HepG2 (cell line): ENCODE results near the gene MGAT4C. TPM values are rescaled to one million over a fixed set of nuclear protein-coding genes. Genes with fewer than 3 reads are reported as not detected.

Source experiments
- ATAC-seq: fragments of 200-7000 bp; cut with Tn5 transposase; 3 replicates; pipeline ENCODE4 v1.9.1; 2020; ENCODE audit warnings: mild to moderate bottlenecking, moderate library complexity
- Bru-seq: library from RNA; stranded (reverse); fragments of 400-500 nt; gene quantifications from one replicate; lab custom pipeline; 2021; lab: Mats Ljungman, UMichigan
- BruChase-seq, 2 experiments: library from RNA; stranded (reverse); fragments of 400-500 nt; gene quantifications; one replicate each; lab custom pipeline; 2021; lab: Mats Ljungman, UMichigan
- BruUV-seq: library from RNA; stranded (reverse); fragments of 400-500 nt; replicated peaks from 2 replicates; lab custom pipeline; 2021; lab: Mats Ljungman, UMichigan
- CTCF ChIA-PET: fragments of 300-600 bp; formaldehyde crosslinking; extraction: SDS; loops from one replicate; lab custom pipeline; 2021; ENCODE audit warnings: low total read pairs, inconsistent platforms, low intra/inter-chr PET ratio; lab: Yijun Ruan, JAX
- POLR2A ChIA-PET: fragments of 350-600 bp; sonication (Branson Sonifier 250); formaldehyde crosslinking; loops from one replicate; lab custom pipeline; 2020; ENCODE audit warnings: antibody characterized with exemption, inconsistent platforms; lab: Yijun Ruan, JAX
- DNase-seq: peaks from one replicate; pipeline ENCODE4 v3.0.0-alpha.2; 2015; ENCODE audit warnings: low spot score
- FAIRE-seq: peaks from 3 replicates; lab custom pipeline; 2011; peaks lifted over from hg19 to GRCh38; lab: Jason Lieb, UNC
- H2AFZ ChIP-seq: one replicate; pipeline ENCODE4 v1.6.1; 2011; ENCODE audit warnings: low read length, inconsistent platforms
- H3K27ac ChIP-seq: fragments of 300-600 bp; 3 replicates; pipeline ENCODE4 v1.8.0; 2011; ENCODE audit warnings: mixed run types, mild to moderate bottlenecking, mixed read lengths, low read length, inconsistent platforms; ENCODE audit not compliant: insufficient read depth; ENCODE audit errors: extremely low read length
- H3K27me3 ChIP-seq, 2 experiments: fragments of 200-600 bp in 1 of 2; 2 replicates in 1 of 2; 3 replicates in 1 of 2; pipeline versions ENCODE4 v1.6.0 to v1.8.0; 2011; ENCODE audit warnings: low read length in 2 of 2, mild to moderate bottlenecking in 2 of 2, moderate library complexity in 2 of 2, inconsistent platforms in 1 of 2; ENCODE audit not compliant: insufficient read depth in 2 of 2, control insufficient read depth in 1 of 2
- H3K36me3 ChIP-seq, 2 experiments: fragments of 200-600 bp in 1 of 2; replicated peaks in 1 of 2; 2 replicates in 1 of 2; 3 replicates in 1 of 2; pipeline versions ENCODE4 v1.5.1 to v1.8.0; 2011; ENCODE audit warnings: low read length in 2 of 2, inconsistent platforms in 1 of 2; ENCODE audit not compliant: insufficient read depth in 2 of 2, control insufficient read depth in 1 of 2
- H3K4me1 ChIP-seq: 2 replicates; pipeline ENCODE4 v1.5.1; 2012; ENCODE audit warnings: low read length, inconsistent platforms; ENCODE audit not compliant: insufficient read depth
- H3K4me2 ChIP-seq: 2 replicates; pipeline ENCODE4 v1.6.0; 2011; ENCODE audit warnings: low read depth, low read length, inconsistent platforms
- H3K4me3 ChIP-seq, 3 experiments: fragments of 200-600 bp in 1 of 3; sonication (generic), shearing (Covaris generic) in 1 of 3; replicated peaks in 1 of 3; 2 replicates each; pipeline ENCODE4 v1.5.1; 2011 to 2016; ENCODE audit warnings: low read length in 3 of 3, inconsistent platforms in 2 of 3, low read depth in 2 of 3, mild to moderate bottlenecking in 2 of 3, control low read depth in 1 of 3, mixed read lengths in 1 of 3; ENCODE audit not compliant: insufficient read depth in 1 of 3
- H3K79me2 ChIP-seq: one replicate; pipeline ENCODE4 v1.6.1; 2011; ENCODE audit warnings: low read length, inconsistent platforms; ENCODE audit not compliant: insufficient read depth
- H3K9ac ChIP-seq: 2 replicates; pipeline ENCODE4 v1.6.0; 2011; ENCODE audit warnings: mild to moderate bottlenecking, low read depth, low read length, inconsistent platforms; ENCODE audit not compliant: insufficient read depth
- H3K9me3 ChIP-seq: 2 replicates; pipeline ENCODE4 v1.5.1; 2012; ENCODE audit warnings: mild to moderate bottlenecking, low read length
- H4K20me1 ChIP-seq: 2 replicates; pipeline ENCODE4 v1.6.0; 2011; ENCODE audit warnings: inconsistent platforms, mild to moderate bottlenecking, low read length, moderate library complexity; ENCODE audit not compliant: insufficient read depth
- ATF7 ChIP-seq, 2 experiments: fragments of 450-650 bp in 1 of 2; sonication (generic) in 1 of 2; formaldehyde crosslinking in 1 of 2; IDR thresholded peaks; 2 replicates each; pipeline versions ENCODE4 v1.4.0 to v1.6.1; 2016 to 2020; ENCODE audit warnings: antibody characterized with exemption in 1 of 2, mild to moderate bottlenecking in 1 of 2, missing genetic modification reagents in 1 of 2
- HMGXB3 ChIP-seq: sonication (generic); formaldehyde crosslinking; IDR thresholded peaks from 2 replicates; pipeline ENCODE4 v1.4.0; 2020; ENCODE audit warnings: missing genetic modification reagents, borderline replicate concordance
- KMT2A ChIP-seq: sonication (generic); formaldehyde crosslinking; IDR thresholded peaks from 2 replicates; pipeline ENCODE4 v1.4.0; 2020; ENCODE audit warnings: missing genetic modification reagents
- SIX4 ChIP-seq: sonication (generic); formaldehyde crosslinking; IDR thresholded peaks from 2 replicates; pipeline ENCODE4 v1.4.0; 2020; ENCODE audit warnings: missing genetic modification reagents
- ZBTB2 ChIP-seq: sonication (generic); formaldehyde crosslinking; IDR thresholded peaks from 2 replicates; pipeline ENCODE4 v1.8.0; 2022; ENCODE audit warnings: low read depth, missing genetic modification reagents
- ZNF142 ChIP-seq: sonication (generic); formaldehyde crosslinking; IDR thresholded peaks from 2 replicates; pipeline ENCODE4 v1.4.0; 2020; ENCODE audit warnings: missing genetic modification reagents
- WGBS: methylation state at CpG from one replicate; pipeline ENCODE4 v1.1.6; 2017; ENCODE audit warnings: low lambda C conversion rate; 5-methylcytosine and 5-hydroxymethylcytosine counted together
- in situ Hi-C: cut with HindIII; loops from 2 replicates; pipeline ENCODE4 v1.10.0; 2017; ENCODE audit warnings: low pct_unique_long_range_greater_than_20kb; ENCODE audit not compliant: extremely low pct_ligation_motif_present
- intact Hi-C: fragments of 100-400 bp; cut with micrococcal nuclease; formaldehyde crosslinking; loops from one replicate; pipeline ENCODE4 v1.10.0; 2022; ENCODE audit not compliant: unreplicated experiment
- long read RNA-seq, 2 experiments: library from RNA in 1 of 2; library from polyadenylated mRNA in 1 of 2; stranded (forward) in 1 of 2; unstranded in 1 of 2; transcript quantifications; one replicate each; pipeline ENCODE4 v2.0.0, GENCODE V29; 2019 to 2022
- polyA minus RNA-seq, 3 experiments: library from RNA; depleted of rRNA, polyadenylated mRNA; stranded (reverse); fragments of >200 nt; gene quantifications; 2 replicates each; pipeline ENCODE4 v1.2.3, GENCODE V29; 2011; ENCODE audit warnings: low replicate concordance in 1 of 3
- polyA plus RNA-seq, 8 experiments: library from polyadenylated mRNA; depleted of rRNA in 3 of 8; stranded (reverse) in 7 of 8; unstranded in 1 of 8; fragments of >200 nt; fragmentation: Illumina TruSeq in 4 of 8; extraction: Trizol in 4 of 8; gene quantifications; 2 replicates each; pipeline versions ENCODE4 v1.2.1 to v1.2.3, GENCODE V29; 2011 to 2016; ENCODE audit warnings: low read depth in 4 of 8, missing spikeins in 1 of 8, mixed read lengths in 1 of 8; ENCODE audit not compliant: insufficient read depth in 1 of 8
- total RNA-seq, 5 experiments: library from RNA; depleted of rRNA; stranded (reverse); fragments of >200 nt; fragmentation: Illumina TruSeq; extraction: Trizol; gene quantifications; 2 replicates each; pipeline ENCODE4 v1.2.3, GENCODE V29; 2016; ENCODE audit warnings: low read depth in 1 of 5

The MGAT4C gene
- total RNA-seq (2016; rRNA removed; fragmentation: Illumina TruSeq; extraction: Trizol) (not detected in 2 replicates), polyA plus RNA-seq (2011; rRNA removed) (not detected in 2 replicates), polyA minus RNA-seq (2011; rRNA and poly(A)+ RNA removed; ENCODE audit: low replicate concordance) (under 0.01 TPM in 2 replicates), Bru-seq, nascent RNA (percentile 0 among the genes with signal in this experiment), BruChase-seq, experiment 1, labeled RNA remaining after a 6-hour chase (percentile 0 among the genes with signal in this experiment), BruChase-seq, experiment 2, labeled RNA remaining after a 2-hour chase (not detected)
- not detected in 2 replicates for total RNA-seq (2016; cell fraction: cytosol; rRNA removed; fragmentation: Illumina TruSeq; extraction: Trizol; ENCODE audit: low read depth)
- total RNA-seq (2016; cell fraction: insoluble cytoplasmic fraction; rRNA removed; fragmentation: Illumina TruSeq; extraction: Trizol): not detected in 2 replicates
- not detected in 2 replicates for total RNA-seq (2016; cell fraction: membrane; rRNA removed; fragmentation: Illumina TruSeq; extraction: Trizol)
- total RNA-seq (2016; cell fraction: nucleus; rRNA removed; fragmentation: Illumina TruSeq; extraction: Trizol): not detected in 2 replicates
- not detected in 2 replicates for polyA plus RNA-seq (2011; cell fraction: cytosol; rRNA removed)
- not detected in 2 replicates for polyA plus RNA-seq (2011; cell fraction: nucleus; rRNA removed)
- polyA plus RNA-seq (2012): not detected in 2 replicates
- polyA plus RNA-seq (2016; cell fraction: cytosol; fragmentation: Illumina TruSeq; extraction: Trizol; ENCODE audit: low read depth): not detected in 2 replicates
- not detected in 2 replicates for polyA plus RNA-seq (2016; cell fraction: insoluble cytoplasmic fraction; fragmentation: Illumina TruSeq; extraction: Trizol; ENCODE audit: low read depth)
- not detected in 2 replicates for polyA plus RNA-seq (2016; cell fraction: membrane; fragmentation: Illumina TruSeq; extraction: Trizol; ENCODE audit: low read depth)
- not detected in 2 replicates for polyA plus RNA-seq (2016; cell fraction: nucleus; fragmentation: Illumina TruSeq; extraction: Trizol; ENCODE audit: insufficient read depth, low read depth)
- polyA minus RNA-seq (2011; cell fraction: cytosol; rRNA and poly(A)+ RNA removed): not detected in 2 replicates
- under 0.01 TPM in 2 replicates for polyA minus RNA-seq (2011; cell fraction: nucleus; rRNA and poly(A)+ RNA removed)
- long read RNA-seq, experiment 1: 0 reads
- long read RNA-seq, experiment 2: 0 reads

- ChIA-PET POLR2A (no interaction called here), CTCF (no interaction called here)
- no peak for FAIRE-seq
- Histone ChIP-seq H3K27ac (no peak within 1 kb of the TSS), H4K20me1 (no peaks in the 10 kb centered on the region), H3K79me2 (no peaks in the 10 kb centered on the region), H3K4me3 (no peak within 1 kb of the TSS), H3K9ac (no peak within 1 kb of the TSS), H3K4me1 (no peaks in the 10 kb centered on the region), H3K36me3 (no peaks in the 10 kb centered on the region), H3K4me2 (no peak within 1 kb of the TSS), H2AFZ (no peak within 1 kb of the TSS), H3K27me3 (no peaks in the 10 kb centered on the region), H3K9me3 (no peaks in the 10 kb centered on the region)
- DNase-seq: no peak
- in situ Hi-C loops: loop anchor here (25.0 kb wide), 1 partner anchor 656 kb away; no protein-coding TSS in a partner anchor
- WGBS: 3% methylated on average over 3 of the region's 3 CpGs
- no peak for ATAC-seq
- no TSS peak for BruUV-seq
- intact Hi-C loops: loop anchor here (5.0 kb wide), 1 partner anchor 1741 kb away; no protein-coding TSS in a partner anchor
- TF ChIP-seq ZBTB2 (CRISPR knock-in tag): no peak
- no peak for TF ChIP-seq ZNF142 (CRISPR knock-in tag)
- no peak for TF ChIP-seq SIX4 (CRISPR knock-in tag)
- TF ChIP-seq ATF7 (IDR thresholded peaks at IDR 0.05): 0 out of 2 replicates have a peak, but pooled peaks have one; percentile 4
- no peak for TF ChIP-seq ATF7 (CRISPR knock-in tag; IDR thresholded peaks at IDR 0.05)
- no peak for TF ChIP-seq KMT2A (CRISPR knock-in tag)
- no peak for TF ChIP-seq HMGXB3 (CRISPR knock-in tag)
These were observed at the start of gene MGAT4C for GRCh38 chr12:86256163-86256562. TSS of gene MGAT4C (minus strand) at chr12:86256391.
